HFFc6 (cell line): Measurements from ENCODE around the gene ARHGAP15. TPM values are rescaled to one million over a fixed set of nuclear protein-coding genes. Genes with fewer than 3 reads are reported as not detected.

Experiments
- DNase-seq: peaks from one replicate; pipeline ENCODE4 v3.0.0-alpha.2; 2018
- H3K27ac Mint-ChIP-seq: 2 replicates; pipeline ENCODE4 v1.8.0; 2020; ENCODE audit warnings: mild to moderate bottlenecking, mixed read lengths
- H3K27me3 Mint-ChIP-seq: 2 replicates; pipeline ENCODE4 v1.8.0; 2021; ENCODE audit warnings: mild to moderate bottlenecking, moderate library complexity, mixed read lengths; ENCODE audit not compliant: insufficient read depth
- H3K36me3 Mint-ChIP-seq: 2 replicates; pipeline ENCODE4 v1.8.0; 2021; ENCODE audit warnings: low read depth, mixed read lengths
- H3K4me1 Mint-ChIP-seq: 2 replicates; pipeline ENCODE4 v1.8.0; 2020; ENCODE audit warnings: low read depth, mixed read lengths
- H3K4me3 Mint-ChIP-seq: 2 replicates; pipeline ENCODE4 v1.8.0; 2020; ENCODE audit warnings: mild to moderate bottlenecking, moderate library complexity, mixed read lengths
- H3K9me3 Mint-ChIP-seq: 2 replicates; pipeline ENCODE4 v1.8.0; 2020; ENCODE audit warnings: mild to moderate bottlenecking, mixed read lengths
- total RNA-seq, 6 experiments: library from RNA; stranded (reverse); fragmentation: NEBNext Ultra II Directional; extraction: Animal tissue kit (Norgen Biotek cat#: 25700); gene quantifications; 2 replicates in 1 of 6; 3 replicates in 5 of 6; pipeline ENCODE4 v1.2.3, GENCODE V29; 2021
- TF ChIP-seq, protein P1 (sequence below): fragments of 200-600 bp; sonication (generic); IDR thresholded peaks from 2 replicates; pipeline ENCODE4 v1.5.0; 2021; ENCODE audit warnings: antibody characterized with exemption, mild to moderate bottlenecking

Gene ARHGAP15
- total RNA-seq, 6 experiments from 2014 or later = not detected

DNA sequence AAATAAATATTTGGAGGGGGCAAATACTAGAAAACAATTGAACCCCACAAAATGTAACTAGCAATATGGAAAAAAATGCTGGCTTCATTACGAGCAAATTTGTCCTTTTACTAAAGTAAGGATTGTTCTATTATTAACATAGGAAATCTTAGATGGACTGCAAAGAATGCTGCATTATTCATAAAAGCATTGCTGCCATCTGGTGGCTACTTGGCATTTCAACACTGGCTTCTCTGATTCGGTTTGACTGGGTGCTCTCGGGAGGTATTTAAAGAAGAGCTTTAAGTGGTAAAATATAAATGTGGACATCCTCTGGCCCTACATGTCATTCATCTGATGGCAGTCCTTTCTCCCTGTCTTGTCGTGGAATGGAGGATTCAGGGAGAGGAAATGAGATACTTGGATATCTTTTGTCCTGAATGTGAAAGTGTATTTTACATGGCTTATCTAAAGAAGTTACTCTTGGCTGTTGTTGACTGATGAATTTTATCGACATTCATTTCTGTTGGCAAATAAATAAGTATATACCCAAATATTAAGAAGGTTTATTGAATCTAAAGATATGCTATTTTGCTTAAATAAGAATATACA, 130.2 kb downstream of the ARHGAP15 start:
- Mint-ChIP-seq H3K27me3 (no peaks in the 10 kb centered on the region; the same call in 1 of the 2 replicates), H3K4me3 (peak overlapping the region; percentile 79), H3K9me3 (no peaks in the 10 kb centered on the region), H3K4me1 (no peaks in the 10 kb centered on the region), H3K36me3 (no peaks in the 10 kb centered on the region), H3K27ac (no peak overlapping the region)
- TF ChIP-seq, protein P1, sequence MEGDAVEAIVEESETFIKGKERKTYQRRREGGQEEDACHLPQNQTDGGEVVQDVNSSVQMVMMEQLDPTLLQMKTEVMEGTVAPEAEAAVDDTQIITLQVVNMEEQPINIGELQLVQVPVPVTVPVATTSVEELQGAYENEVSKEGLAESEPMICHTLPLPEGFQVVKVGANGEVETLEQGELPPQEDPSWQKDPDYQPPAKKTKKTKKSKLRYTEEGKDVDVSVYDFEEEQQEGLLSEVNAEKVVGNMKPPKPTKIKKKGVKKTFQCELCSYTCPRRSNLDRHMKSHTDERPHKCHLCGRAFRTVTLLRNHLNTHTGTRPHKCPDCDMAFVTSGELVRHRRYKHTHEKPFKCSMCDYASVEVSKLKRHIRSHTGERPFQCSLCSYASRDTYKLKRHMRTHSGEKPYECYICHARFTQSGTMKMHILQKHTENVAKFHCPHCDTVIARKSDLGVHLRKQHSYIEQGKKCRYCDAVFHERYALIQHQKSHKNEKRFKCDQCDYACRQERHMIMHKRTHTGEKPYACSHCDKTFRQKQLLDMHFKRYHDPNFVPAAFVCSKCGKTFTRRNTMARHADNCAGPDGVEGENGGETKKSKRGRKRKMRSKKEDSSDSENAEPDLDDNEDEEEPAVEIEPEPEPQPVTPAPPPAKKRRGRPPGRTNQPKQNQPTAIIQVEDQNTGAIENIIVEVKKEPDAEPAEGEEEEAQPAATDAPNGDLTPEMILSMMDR = peak; percentile 89
- peak; percentile 69 for DNase-seq

DNA sequence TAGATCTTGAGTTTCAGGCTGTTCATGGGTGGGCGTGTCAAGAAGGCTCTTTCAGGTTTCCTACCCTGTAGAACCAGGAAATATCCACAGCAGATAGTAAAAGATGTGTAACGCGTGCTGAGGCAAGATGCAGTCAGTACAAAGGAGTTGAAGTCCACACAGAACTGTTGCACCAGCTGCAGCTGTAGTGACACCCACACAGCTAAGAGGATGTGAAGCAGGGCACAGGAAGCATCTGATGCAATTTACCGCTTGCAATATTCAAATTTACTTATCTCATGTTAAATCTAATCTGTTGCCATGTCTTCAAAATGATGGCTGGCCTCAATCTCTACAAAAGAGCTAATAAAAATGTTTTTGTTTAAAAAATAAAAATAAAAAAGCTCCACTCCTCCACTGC, 132.8 kb downstream of the ARHGAP15 start:
- no peaks in the 10 kb centered on the region for H3K9me3 Mint-ChIP-seq
- H3K27me3 Mint-ChIP-seq = peaks cover 2% of the 10 kb centered on the region; the same call in 1 of the 2 replicates
- no peak overlapping the region for H3K27ac Mint-ChIP-seq
- no peak for DNase-seq
- H3K4me3 Mint-ChIP-seq = no peak overlapping the region
- no peaks in the 10 kb centered on the region for H3K36me3 Mint-ChIP-seq
- TF ChIP-seq, protein P1 = no peak
- peaks cover 9% of the 10 kb centered on the region for H3K4me1 Mint-ChIP-seq

DNA sequence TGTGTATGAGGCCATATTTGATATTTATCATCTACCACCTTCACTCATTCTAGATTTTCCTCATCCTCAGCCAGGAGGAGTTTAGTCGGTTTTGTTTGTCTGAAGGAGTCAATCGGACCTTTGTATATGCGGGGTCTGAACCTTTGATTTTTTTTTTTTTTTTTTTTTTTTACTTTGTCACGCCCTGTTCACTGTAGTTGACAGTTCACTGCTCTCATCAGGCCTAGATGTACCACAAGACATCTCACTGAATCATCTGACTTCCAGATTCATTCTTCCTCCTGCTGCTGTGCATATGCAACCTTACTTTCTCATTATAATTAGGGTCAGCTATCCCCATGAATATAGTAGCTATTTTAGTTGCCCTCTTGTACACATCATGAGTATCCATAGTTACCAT, 133.2 kb downstream of the ARHGAP15 start:
- no peak for DNase-seq
- Mint-ChIP-seq H3K9me3 (no peaks in the 10 kb centered on the region), H3K27ac (no peak overlapping the region), H3K4me3 (no peak overlapping the region), H3K4me1 (peaks cover 9% of the 10 kb centered on the region), H3K36me3 (no peaks in the 10 kb centered on the region), H3K27me3 (peaks cover 3% of the 10 kb centered on the region; the same call in 1 of the 2 replicates)
- TF ChIP-seq, protein P1 = no peak

DNA sequence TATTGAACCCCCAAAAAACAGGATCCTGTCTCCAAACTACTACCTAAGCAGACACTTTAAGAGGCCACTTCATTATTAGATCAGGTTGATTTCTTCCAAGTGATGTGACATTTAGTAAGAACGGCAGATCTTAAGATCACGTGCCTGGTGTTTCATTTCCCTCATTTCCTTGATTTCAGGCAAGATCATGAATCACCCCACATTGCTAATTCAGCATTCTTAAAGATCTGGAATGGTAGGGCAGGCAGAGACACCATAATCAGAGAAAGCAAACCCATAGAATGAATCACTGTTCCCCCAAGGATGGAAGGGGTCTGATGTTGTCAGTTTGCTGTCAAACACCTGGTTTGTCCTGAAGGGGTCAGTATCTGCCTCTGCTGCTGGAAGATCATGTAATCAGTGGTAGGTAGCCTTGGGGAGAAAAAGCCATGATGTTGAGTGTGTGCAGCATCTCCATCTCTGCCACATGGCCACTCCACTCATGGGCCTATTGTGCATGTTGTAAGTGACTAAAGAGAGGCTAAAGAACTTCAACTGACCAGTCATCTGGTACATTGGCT, 133.9 kb downstream of the ARHGAP15 start:
- H3K36me3 Mint-ChIP-seq = no peaks in the 10 kb centered on the region
- TF ChIP-seq, protein P1 = peak; percentile 27; the same call in 1 of the 2 replicates
- no peak for DNase-seq
- H3K27ac Mint-ChIP-seq = no peak overlapping the region
- H3K9me3 Mint-ChIP-seq = no peaks in the 10 kb centered on the region
- H3K4me3 Mint-ChIP-seq = no peak overlapping the region
- peaks cover 9% of the 10 kb centered on the region for H3K4me1 Mint-ChIP-seq
- peaks cover 3% of the 10 kb centered on the region; the same call in 1 of the 2 replicates for H3K27me3 Mint-ChIP-seq

DNA sequence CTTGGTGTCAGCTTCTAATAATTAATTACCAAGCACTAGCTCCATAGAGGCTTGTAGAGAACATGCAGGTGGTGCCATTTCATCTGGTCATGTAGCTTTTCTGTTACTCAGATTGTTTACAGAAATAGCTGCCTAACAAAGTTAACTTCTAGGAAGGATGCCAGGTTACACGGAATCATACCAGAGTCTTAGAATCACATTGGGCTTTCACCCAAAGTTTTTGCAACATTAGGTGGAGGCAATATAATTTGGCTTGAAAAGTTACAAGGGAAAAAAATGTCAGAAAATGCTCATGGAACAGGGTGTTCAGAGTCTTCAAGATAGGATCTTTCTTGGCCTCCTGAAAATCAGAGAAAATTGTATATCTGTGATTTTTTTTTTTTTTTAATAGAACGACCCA, 135.6 kb downstream of the ARHGAP15 start:
- no peaks in the 10 kb centered on the region for H3K36me3 Mint-ChIP-seq
- H3K27ac Mint-ChIP-seq = no peak overlapping the region
- no peaks in the 10 kb centered on the region for H3K9me3 Mint-ChIP-seq
- TF ChIP-seq, protein P1 = no peak
- peaks cover 9% of the 10 kb centered on the region for H3K4me1 Mint-ChIP-seq
- no peak overlapping the region for H3K4me3 Mint-ChIP-seq
- peak; percentile 81 for DNase-seq
- H3K27me3 Mint-ChIP-seq = peaks cover 3% of the 10 kb centered on the region; the same call in 1 of the 2 replicates
